ENCODE measurements around the gene ADGRD1. TPM values are rescaled to one million over a fixed set of nuclear protein-coding genes. Genes with fewer than 3 reads are reported as not detected.
"Not testable (repeated sequence)": the region's sequence is repeated elsewhere in the genome, so short reads cannot be mapped to it uniquely, and the experiment has no call there.

ADGRD1 gene
- total RNA-seq, 2 experiments from 2014 or later = 0.64 to 1.0 TPM

DNA sequence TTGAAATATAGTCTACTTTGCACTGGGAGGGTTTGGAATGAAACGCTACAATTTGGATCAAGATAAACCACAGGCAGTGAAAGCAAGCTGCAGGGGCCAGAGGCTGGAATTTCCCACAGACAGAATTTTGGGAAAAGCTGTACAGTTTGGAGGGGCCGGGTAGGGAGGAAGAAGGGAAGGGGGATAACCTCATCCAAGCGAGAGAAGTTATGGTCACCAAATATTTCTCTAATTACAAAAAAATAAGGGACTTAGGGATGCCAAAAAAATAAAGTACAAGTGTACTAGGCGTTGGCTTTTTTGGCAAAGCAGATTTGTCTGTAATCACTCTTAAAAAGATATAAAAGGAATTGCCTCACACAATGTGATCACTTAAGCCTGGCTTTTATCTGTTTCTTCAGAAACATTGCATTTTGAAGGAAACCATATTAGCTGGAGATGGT, 31.2 kb upstream of the ADGRD1 start:
- H3K27ac Mint-ChIP-seq = no peak overlapping the region
- intact Hi-C loops (cut with micrococcal nuclease) = no loop called here
- H3K4me3 Mint-ChIP-seq = no peak overlapping the region
- no peak for DNase-seq
- ChIA-PET POLR2A (no interaction called here), CTCF (no interaction called here)
- H3K36me3 Mint-ChIP-seq = no peaks in the 10 kb centered on the region
- H3K4me1 Mint-ChIP-seq (ENCODE audit: low read depth) = no peaks in the 10 kb centered on the region
- H3K27me3 Mint-ChIP-seq = peaks cover 27% of the 10 kb centered on the region
- H3K9me3 Mint-ChIP-seq = no peaks in the 10 kb centered on the region

DNA sequence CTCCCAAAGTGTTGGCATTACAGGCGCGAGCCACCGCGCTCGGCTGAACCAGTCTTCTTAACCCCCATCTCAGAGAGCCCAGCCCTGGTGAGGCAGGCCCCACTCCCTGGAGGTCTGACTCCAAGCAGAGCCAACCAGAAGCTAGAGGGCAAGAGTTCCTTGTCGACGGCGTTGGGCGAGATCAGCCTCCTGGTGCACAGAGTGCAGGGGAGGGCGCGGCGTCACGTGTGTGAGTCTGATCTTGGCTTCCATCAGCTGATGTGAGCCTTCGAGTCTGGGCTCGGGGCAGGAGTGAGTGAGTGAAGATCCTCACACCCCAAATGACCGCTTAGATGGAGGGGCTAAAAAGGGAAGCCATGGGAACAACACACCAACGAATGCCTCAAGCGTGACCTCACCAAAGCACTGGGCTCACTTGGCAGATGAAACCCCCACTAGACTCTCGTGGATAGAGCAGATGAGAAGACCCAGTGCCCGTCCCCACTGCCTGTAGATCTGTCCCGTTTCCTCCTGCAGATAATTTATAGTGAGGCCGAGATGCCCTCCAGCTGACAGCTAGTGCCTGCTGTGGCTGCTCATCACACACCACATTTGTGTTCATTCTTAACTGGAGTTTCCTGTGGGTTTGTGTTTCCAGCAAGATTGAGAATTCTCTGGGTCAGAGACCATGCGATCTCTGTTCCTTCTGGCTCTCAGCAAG, 28.6 kb upstream of the ADGRD1 start:
- POLR2A ChIA-PET = no interaction called here
- peaks cover 26% of the 10 kb centered on the region for H3K27me3 Mint-ChIP-seq

GRCh38 chr12:130925666-130926015, 28.1 kb upstream of the ADGRD1 start:
- no peak overlapping the region for H3K4me3 Mint-ChIP-seq
- ChIA-PET CTCF (no interaction called here), POLR2A (no interaction called here)
- intact Hi-C loops (cut with micrococcal nuclease) = no loop called here
- no peak for DNase-seq
- no peaks in the 10 kb centered on the region for H3K9me3 Mint-ChIP-seq
- no peaks in the 10 kb centered on the region for H3K4me1 Mint-ChIP-seq (ENCODE audit: low read depth)
- H3K27ac Mint-ChIP-seq = no peak overlapping the region
- no peaks in the 10 kb centered on the region for H3K36me3 Mint-ChIP-seq
- H3K27me3 Mint-ChIP-seq = peaks cover 22% of the 10 kb centered on the region

More for the DNA sequence above, 28.6 kb upstream of the ADGRD1 start:
- Mint-ChIP-seq H3K4me1 (ENCODE audit: low read depth) (no peaks in the 10 kb centered on the region), H3K27ac (no peak overlapping the region), H3K4me3 (no peak overlapping the region), H3K36me3 (no peaks in the 10 kb centered on the region), H3K9me3 (no peaks in the 10 kb centered on the region)
- intact Hi-C loops (cut with micrococcal nuclease) = no loop called here
- CTCF ChIA-PET = no interaction called here
- DNase-seq = no peak

- no peaks in the 10 kb centered on the region for H3K9me3 Mint-ChIP-seq
- ChIA-PET POLR2A (no interaction called here), CTCF (interaction anchor here (0.7 kb wide), 1 partner anchor 14 kb away, joined by 3 read pairs; no protein-coding TSS in a partner anchor)
- DNase-seq = no peak
- no peaks in the 10 kb centered on the region for H3K36me3 Mint-ChIP-seq
- peaks cover 2% of the 10 kb centered on the region for H3K4me1 Mint-ChIP-seq (ENCODE audit: low read depth)
- no peak overlapping the region for H3K27ac Mint-ChIP-seq
- no peak overlapping the region for H3K4me3 Mint-ChIP-seq
- peaks cover 30% of the 10 kb centered on the region for H3K27me3 Mint-ChIP-seq
- intact Hi-C loops (cut with micrococcal nuclease) = no loop called here
Observed at GRCh38 chr12:130929363-130929762, 24.3 kb upstream of the ADGRD1 start.

DNA sequence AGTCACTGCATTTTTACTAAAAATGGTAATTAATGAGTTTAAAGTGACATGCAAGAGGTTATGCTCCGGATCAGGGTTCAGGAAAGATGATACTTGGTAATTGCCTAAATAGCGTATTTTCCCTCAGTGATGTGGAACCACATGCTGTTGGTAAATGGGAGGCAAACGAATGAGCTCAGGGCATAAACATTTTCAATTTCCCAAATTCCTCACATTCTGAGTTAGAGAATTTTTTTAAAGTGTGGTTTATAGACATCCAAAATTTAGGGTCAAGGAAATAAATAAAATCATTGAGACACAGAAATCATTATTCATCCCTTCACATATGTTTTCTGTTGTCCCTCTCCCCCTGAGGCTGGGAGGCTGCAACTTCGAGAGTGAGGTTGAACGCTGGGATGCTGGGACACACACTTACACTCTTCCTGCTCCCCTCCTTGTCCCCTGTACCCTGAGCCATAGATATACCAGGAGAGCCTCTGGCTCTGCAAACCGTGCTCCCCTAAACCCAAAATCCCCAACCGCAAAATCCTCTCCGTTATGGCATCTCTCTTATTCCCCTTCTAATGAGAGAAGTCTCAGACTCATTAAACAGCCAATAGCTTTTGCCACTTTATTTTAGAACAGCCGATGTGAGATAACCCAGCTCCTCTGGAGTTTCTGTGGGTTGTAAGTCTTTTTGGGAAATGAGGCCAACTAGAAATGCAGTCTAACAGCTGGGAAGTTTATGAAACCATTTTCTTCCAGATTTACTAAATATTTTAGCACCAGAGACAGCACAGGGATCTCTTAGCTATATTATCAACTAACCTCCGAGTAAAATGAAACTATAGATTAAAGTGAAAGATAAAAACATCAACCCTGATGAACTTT, 21.4 kb upstream of the ADGRD1 start:
- Mint-ChIP-seq H3K27me3 (peaks cover 35% of the 10 kb centered on the region), H3K9me3 (peaks cover 10% of the 10 kb centered on the region), H3K36me3 (no peaks in the 10 kb centered on the region), H3K4me1 (ENCODE audit: low read depth) (peaks cover 2% of the 10 kb centered on the region), H3K27ac (no peak overlapping the region), H3K4me3 (no peak overlapping the region)
- intact Hi-C loops (cut with micrococcal nuclease) = no loop called here
- ChIA-PET CTCF (no interaction called here), POLR2A (no interaction called here)
- DNase-seq = no peak

GRCh38 chr12:130933269-130933995, 20.3 kb upstream of the ADGRD1 start:
- POLR2A ChIA-PET = no interaction called here
- peaks cover 33% of the 10 kb centered on the region for H3K27me3 Mint-ChIP-seq

DNA sequence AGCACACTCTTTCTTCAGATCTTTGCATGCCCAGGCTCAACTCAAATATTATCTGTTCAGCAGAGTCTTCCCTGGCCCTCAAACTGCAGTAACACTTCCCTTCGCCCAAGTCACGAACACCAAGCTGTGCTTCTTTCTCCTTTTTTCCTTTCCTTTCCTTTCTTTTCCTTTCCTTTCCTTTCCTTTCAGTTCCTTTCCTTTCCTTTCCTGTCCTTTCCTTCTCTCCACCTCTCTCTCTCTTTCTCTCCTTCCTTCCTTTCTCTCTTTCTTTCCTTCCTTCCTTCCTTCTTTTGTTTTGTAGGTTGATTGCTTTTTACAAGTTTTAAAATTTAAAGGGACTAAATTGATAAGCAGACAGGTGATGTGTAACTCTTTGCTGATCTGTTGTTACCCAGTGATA, 19.0 kb upstream of the ADGRD1 start:
- peaks cover 12% of the 10 kb centered on the region for H3K9me3 Mint-ChIP-seq
- H3K4me3 Mint-ChIP-seq = no peak overlapping the region
- intact Hi-C loops (cut with micrococcal nuclease) = no loop called here
- CTCF ChIA-PET = no interaction called here
- no peaks in the 10 kb centered on the region for H3K36me3 Mint-ChIP-seq
- H3K4me1 Mint-ChIP-seq (ENCODE audit: low read depth) = peaks cover 2% of the 10 kb centered on the region
- POLR2A ChIA-PET = no interaction called here
- peaks cover 27% of the 10 kb centered on the region for H3K27me3 Mint-ChIP-seq
- DNase-seq = no peak
- no peak overlapping the region for H3K27ac Mint-ChIP-seq

More at GRCh38 chr12:130933269-130933995, 20.3 kb upstream of the ADGRD1 start:
- no peak for DNase-seq
- intact Hi-C loops (cut with micrococcal nuclease) = no loop called here
- CTCF ChIA-PET = no interaction called here
- H3K9me3 Mint-ChIP-seq = peaks cover 10% of the 10 kb centered on the region
- H3K4me1 Mint-ChIP-seq (ENCODE audit: low read depth) = peaks cover 2% of the 10 kb centered on the region
- H3K36me3 Mint-ChIP-seq = no peaks in the 10 kb centered on the region
- H3K27ac Mint-ChIP-seq = no peak overlapping the region
- H3K4me3 Mint-ChIP-seq = no peak overlapping the region

DNA sequence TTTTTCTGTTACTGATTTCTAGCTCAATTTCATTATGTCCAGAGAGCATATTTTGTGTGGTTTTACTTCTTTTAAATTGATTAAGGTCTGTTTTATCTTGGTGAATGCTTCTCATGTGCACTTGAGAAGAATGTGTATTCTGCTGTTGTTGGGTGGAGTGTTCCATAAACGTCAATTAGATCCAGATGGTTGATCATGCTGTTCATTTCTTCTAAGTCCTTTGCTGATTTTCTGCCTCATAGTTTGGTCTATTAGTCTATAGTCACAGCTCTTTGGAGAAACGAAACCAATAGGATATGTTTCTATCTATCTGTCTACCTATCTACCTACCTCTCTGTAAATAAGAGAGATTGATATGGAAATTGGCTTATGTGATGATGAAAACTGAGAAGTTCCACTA, 17.1 kb upstream of the ADGRD1 start:
- Mint-ChIP-seq H3K4me3 (no peak overlapping the region), H3K9me3 (peaks cover 25% of the 10 kb centered on the region), H3K36me3 (peaks cover 2% of the 10 kb centered on the region), H3K27ac (no peak overlapping the region), H3K4me1 (ENCODE audit: low read depth) (peaks cover 2% of the 10 kb centered on the region), H3K27me3 (peaks cover 26% of the 10 kb centered on the region)
- intact Hi-C loops (cut with micrococcal nuclease) = no loop called here
- ChIA-PET CTCF (no interaction called here), POLR2A (no interaction called here)
- DNase-seq = no peak

GRCh38 chr12:130937063-130937462, 16.6 kb upstream of the ADGRD1 start:
- POLR2A ChIA-PET = no interaction called here
- H3K4me1 Mint-ChIP-seq (ENCODE audit: low read depth) = peaks cover 2% of the 10 kb centered on the region
- no peak for DNase-seq
- no peak overlapping the region for H3K4me3 Mint-ChIP-seq
- H3K9me3 Mint-ChIP-seq = peaks cover 26% of the 10 kb centered on the region
- H3K27me3 Mint-ChIP-seq = peaks cover 28% of the 10 kb centered on the region
- peaks cover 2% of the 10 kb centered on the region for H3K36me3 Mint-ChIP-seq
- intact Hi-C loops (cut with micrococcal nuclease) = no loop called here
- no peak overlapping the region for H3K27ac Mint-ChIP-seq
- CTCF ChIA-PET = no interaction called here

DNA sequence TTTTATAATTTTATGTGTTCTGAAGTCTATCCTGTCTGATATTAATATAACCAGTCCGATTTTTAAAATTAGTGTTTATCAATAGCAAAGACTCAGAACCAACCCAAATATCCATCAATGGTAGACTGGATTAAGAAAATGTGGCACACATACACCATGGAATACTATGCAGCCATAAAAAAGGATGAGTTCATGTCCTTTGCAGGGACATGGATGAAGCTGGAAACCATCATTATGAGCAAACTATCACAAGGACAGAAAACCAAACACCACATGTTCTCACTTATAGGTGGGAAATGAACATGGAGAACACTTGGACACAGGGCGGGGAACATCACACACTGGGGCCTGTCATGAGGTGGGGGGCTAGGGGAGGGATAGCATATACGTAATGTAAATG, 16.2 kb upstream of the ADGRD1 start:
- H3K36me3 Mint-ChIP-seq; H3K27ac Mint-ChIP-seq; DNase-seq; H3K4me3 Mint-ChIP-seq; CTCF ChIA-PET; intact Hi-C loops (cut with micrococcal nuclease); POLR2A ChIA-PET; H3K4me1 Mint-ChIP-seq (ENCODE audit: low read depth): not testable (repeated sequence)
- peaks cover 27% of the 10 kb centered on the region for H3K27me3 Mint-ChIP-seq
- peaks cover 29% of the 10 kb centered on the region for H3K9me3 Mint-ChIP-seq

- DNase-seq = no peak
- peaks cover 27% of the 10 kb centered on the region for H3K27me3 Mint-ChIP-seq
- no peak overlapping the region for H3K27ac Mint-ChIP-seq
- peaks cover 2% of the 10 kb centered on the region for H3K36me3 Mint-ChIP-seq
- no peaks in the 10 kb centered on the region for H3K4me1 Mint-ChIP-seq (ENCODE audit: low read depth)
- POLR2A ChIA-PET = no interaction called here
- CTCF ChIA-PET = interaction anchor here (1.0 kb wide), 1 partner anchor 67 kb away, joined by 3 read pairs; no protein-coding TSS in a partner anchor
- intact Hi-C loops (cut with micrococcal nuclease) = no loop called here
- H3K9me3 Mint-ChIP-seq = peaks cover 29% of the 10 kb centered on the region
- H3K4me3 Mint-ChIP-seq = no peak overlapping the region
Observed at GRCh38 chr12:130938186-130938585, 15.5 kb upstream of the ADGRD1 start.

- intact Hi-C loops (cut with micrococcal nuclease) = no loop called here
- Mint-ChIP-seq H3K36me3 (peaks cover 10% of the 10 kb centered on the region), H3K4me1 (ENCODE audit: low read depth) (no peaks in the 10 kb centered on the region), H3K4me3 (no peak overlapping the region), H3K9me3 (peaks cover 37% of the 10 kb centered on the region), H3K27me3 (peaks cover 21% of the 10 kb centered on the region), H3K27ac (no peak overlapping the region)
- ChIA-PET CTCF (no interaction called here), POLR2A (no interaction called here)
- no peak for DNase-seq
Observed at GRCh38 chr12:130944878-130945277, 8.8 kb upstream of the ADGRD1 start.
